Nephron progenitor cell (in vitro differentiated cells): ENCODE results near the gene APOH.

Experiments
- DNase-seq: peaks from one replicate; pipeline ENCODE4 v3.0.0; 2021
- H3K27ac Mint-ChIP-seq: 2 replicates; pipeline ENCODE4 v1.8.0; 2021; ENCODE audit warnings: mild to moderate bottlenecking, moderate library complexity, mixed read lengths
- H3K27me3 Mint-ChIP-seq: 2 replicates; pipeline ENCODE4 v1.8.0; 2021; ENCODE audit warnings: mild to moderate bottlenecking, low read depth, mixed read lengths; ENCODE audit not compliant: poor library complexity
- H3K36me3 Mint-ChIP-seq: 2 replicates; pipeline ENCODE4 v1.8.0; 2021; ENCODE audit warnings: low read depth, mixed read lengths
- H3K4me1 Mint-ChIP-seq: 2 replicates; pipeline ENCODE4 v1.8.0; 2021; ENCODE audit warnings: mixed read lengths
- H3K4me3 Mint-ChIP-seq: 2 replicates; pipeline ENCODE4 v1.8.0; 2021; ENCODE audit warnings: mild to moderate bottlenecking, moderate library complexity, mixed read lengths
- H3K9me3 Mint-ChIP-seq: 2 replicates; pipeline ENCODE4 v1.8.0; 2021; ENCODE audit warnings: mild to moderate bottlenecking, moderate library complexity, mixed read lengths
- TF ChIP-seq, protein P1 (sequence below): fragments of 200-600 bp; sonication (generic); IDR thresholded peaks from 2 replicates; pipeline ENCODE4 v1.5.0; 2021; ENCODE audit warnings: antibody characterized with exemption

The APOH gene

GRCh38 chr17:66272811-66273585 is 43.8 kb upstream of the APOH start:
- peak overlapping the region; percentile 37 for H3K27ac Mint-ChIP-seq
- peaks cover 12% of the 10 kb centered on the region for H3K27me3 Mint-ChIP-seq
- peaks cover 29% of the 10 kb centered on the region for H3K9me3 Mint-ChIP-seq
- H3K4me3 Mint-ChIP-seq, result no peak overlapping the region
- peaks cover 2% of the 10 kb centered on the region for H3K4me1 Mint-ChIP-seq
- TF ChIP-seq, protein P1, sequence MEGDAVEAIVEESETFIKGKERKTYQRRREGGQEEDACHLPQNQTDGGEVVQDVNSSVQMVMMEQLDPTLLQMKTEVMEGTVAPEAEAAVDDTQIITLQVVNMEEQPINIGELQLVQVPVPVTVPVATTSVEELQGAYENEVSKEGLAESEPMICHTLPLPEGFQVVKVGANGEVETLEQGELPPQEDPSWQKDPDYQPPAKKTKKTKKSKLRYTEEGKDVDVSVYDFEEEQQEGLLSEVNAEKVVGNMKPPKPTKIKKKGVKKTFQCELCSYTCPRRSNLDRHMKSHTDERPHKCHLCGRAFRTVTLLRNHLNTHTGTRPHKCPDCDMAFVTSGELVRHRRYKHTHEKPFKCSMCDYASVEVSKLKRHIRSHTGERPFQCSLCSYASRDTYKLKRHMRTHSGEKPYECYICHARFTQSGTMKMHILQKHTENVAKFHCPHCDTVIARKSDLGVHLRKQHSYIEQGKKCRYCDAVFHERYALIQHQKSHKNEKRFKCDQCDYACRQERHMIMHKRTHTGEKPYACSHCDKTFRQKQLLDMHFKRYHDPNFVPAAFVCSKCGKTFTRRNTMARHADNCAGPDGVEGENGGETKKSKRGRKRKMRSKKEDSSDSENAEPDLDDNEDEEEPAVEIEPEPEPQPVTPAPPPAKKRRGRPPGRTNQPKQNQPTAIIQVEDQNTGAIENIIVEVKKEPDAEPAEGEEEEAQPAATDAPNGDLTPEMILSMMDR, result no peak
- no peak for DNase-seq
- H3K36me3 Mint-ChIP-seq, result peaks cover 10% of the 10 kb centered on the region

- Mint-ChIP-seq H3K27me3 (peaks cover 11% of the 10 kb centered on the region), H3K9me3 (peaks cover 30% of the 10 kb centered on the region), H3K36me3 (peaks cover 10% of the 10 kb centered on the region), H3K4me3 (no peak overlapping the region), H3K27ac (no peak overlapping the region), H3K4me1 (peaks cover 4% of the 10 kb centered on the region)
- no peak for DNase-seq
- TF ChIP-seq, protein P1, result no peak
These were observed 42.3 kb upstream of the APOH start for GRCh38 chr17:66271512-66271911.

GRCh38 chr17:66270106-66270505 is 40.9 kb upstream of the APOH start:
- no peak for DNase-seq
- H3K27ac Mint-ChIP-seq, result no peak overlapping the region
- peaks cover 4% of the 10 kb centered on the region for H3K4me1 Mint-ChIP-seq
- TF ChIP-seq, protein P1, result no peak
- H3K27me3 Mint-ChIP-seq, result peaks cover 11% of the 10 kb centered on the region
- H3K9me3 Mint-ChIP-seq, result peaks cover 34% of the 10 kb centered on the region
- H3K4me3 Mint-ChIP-seq, result no peak overlapping the region
- H3K36me3 Mint-ChIP-seq, result peaks cover 10% of the 10 kb centered on the region

DNA sequence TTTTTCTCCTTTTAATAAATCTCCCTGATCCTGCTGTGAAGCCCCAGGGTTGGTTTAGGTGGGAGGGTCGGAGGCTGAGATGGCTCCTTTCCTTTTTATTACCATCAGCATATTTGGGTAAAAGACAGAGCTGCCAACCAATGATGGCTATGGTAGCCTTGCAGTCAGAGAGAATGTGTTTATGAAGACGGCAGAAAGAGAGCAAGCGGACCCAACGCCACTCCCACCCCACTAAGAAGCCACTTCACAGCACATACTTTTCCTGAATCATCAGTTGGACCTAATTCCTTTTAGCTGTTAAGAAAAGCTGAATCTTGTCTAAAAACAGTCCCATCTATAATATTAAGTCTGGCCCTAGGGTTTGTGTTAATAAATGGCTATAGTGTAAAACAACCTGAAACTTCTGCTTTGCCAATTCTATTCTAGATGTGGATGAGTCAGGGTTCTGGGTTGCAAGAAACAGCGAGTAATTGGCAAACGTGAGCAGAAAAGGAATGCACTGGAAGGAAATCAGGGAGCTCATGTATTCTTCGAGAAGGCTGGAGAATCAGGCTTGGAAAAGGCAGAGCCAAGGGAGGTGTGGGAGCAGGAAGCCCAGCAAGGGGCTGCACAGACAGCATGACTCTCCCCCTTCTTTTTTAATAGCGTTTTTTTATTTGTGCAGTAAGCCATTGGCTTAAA is 39.2 kb upstream of the APOH start:
- peaks cover 16% of the 10 kb centered on the region for H3K27me3 Mint-ChIP-seq
- H3K36me3 Mint-ChIP-seq, result peaks cover 10% of the 10 kb centered on the region
- no peak for DNase-seq
- H3K4me3 Mint-ChIP-seq, result no peak overlapping the region
- H3K4me1 Mint-ChIP-seq, result peaks cover 4% of the 10 kb centered on the region
- TF ChIP-seq, protein P1, result no peak
- peaks cover 44% of the 10 kb centered on the region for H3K9me3 Mint-ChIP-seq
- H3K27ac Mint-ChIP-seq, result no peak overlapping the region

DNA sequence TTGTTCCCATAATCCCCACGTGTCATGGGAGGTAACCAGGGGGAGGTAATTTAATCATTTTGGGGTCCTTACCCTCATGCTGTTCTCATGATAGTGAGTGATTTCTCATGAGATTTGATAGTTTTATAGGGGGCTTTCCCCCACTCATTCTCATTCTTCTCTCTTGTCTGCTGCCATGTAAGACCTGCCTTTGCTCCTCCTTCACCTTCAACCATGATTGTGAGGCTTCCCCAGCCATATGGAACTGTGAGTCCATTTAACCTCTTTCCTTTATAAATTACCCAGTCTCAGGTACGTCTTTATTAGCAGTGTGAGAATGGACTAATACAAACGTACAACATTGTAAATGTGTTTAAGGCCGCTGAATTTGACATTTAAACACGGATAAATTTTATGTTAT is 35.5 kb upstream of the APOH start:
- Mint-ChIP-seq H3K27ac (no peak overlapping the region), H3K4me3 (no peak overlapping the region), H3K27me3 (peaks cover 15% of the 10 kb centered on the region), H3K4me1 (peaks cover 12% of the 10 kb centered on the region), H3K36me3 (peaks cover 5% of the 10 kb centered on the region), H3K9me3 (peaks cover 23% of the 10 kb centered on the region)
- TF ChIP-seq, protein P1, result no peak
- no peak for DNase-seq
